ENCODE data around the gene EFS.
A peak's percentile ranks its signal among the peaks of the same experiment; 100 is the strongest.

EFS gene

GRCh38 chr14:23379366-23380196 lies 14.6 kb upstream of the EFS start:
- peak; percentile 77 for DNase-seq (ENCODE audit: low spot score)

GRCh38 chr14:23378612-23379220 lies 13.7 kb upstream of the EFS start:
- DNase-seq (ENCODE audit: low spot score): no peak

- DNase-seq (ENCODE audit: low spot score): no peak
These were observed 12.9 kb upstream of the EFS start for GRCh38 chr14:23377573-23378563.

DNA sequence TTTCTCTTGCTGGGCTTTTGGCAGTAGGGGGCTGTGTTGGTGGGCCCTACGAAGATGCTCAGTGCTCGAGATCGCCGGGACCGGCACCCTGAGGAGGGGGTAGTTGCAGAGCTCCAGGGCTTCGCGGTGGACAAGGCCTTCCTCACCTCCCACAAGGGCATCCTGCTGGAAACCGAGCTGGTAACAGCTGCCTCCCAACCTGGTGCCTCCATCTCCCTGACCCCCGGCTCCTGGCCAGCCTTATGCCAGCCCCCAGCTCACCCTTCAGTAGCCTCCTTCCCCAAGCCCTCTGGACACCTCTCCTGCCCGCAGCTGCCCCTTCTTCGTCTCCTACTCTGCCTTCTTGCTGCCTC lies 12.2 kb upstream of the EFS start:
- DNase-seq (ENCODE audit: low spot score): no peak

DNA sequence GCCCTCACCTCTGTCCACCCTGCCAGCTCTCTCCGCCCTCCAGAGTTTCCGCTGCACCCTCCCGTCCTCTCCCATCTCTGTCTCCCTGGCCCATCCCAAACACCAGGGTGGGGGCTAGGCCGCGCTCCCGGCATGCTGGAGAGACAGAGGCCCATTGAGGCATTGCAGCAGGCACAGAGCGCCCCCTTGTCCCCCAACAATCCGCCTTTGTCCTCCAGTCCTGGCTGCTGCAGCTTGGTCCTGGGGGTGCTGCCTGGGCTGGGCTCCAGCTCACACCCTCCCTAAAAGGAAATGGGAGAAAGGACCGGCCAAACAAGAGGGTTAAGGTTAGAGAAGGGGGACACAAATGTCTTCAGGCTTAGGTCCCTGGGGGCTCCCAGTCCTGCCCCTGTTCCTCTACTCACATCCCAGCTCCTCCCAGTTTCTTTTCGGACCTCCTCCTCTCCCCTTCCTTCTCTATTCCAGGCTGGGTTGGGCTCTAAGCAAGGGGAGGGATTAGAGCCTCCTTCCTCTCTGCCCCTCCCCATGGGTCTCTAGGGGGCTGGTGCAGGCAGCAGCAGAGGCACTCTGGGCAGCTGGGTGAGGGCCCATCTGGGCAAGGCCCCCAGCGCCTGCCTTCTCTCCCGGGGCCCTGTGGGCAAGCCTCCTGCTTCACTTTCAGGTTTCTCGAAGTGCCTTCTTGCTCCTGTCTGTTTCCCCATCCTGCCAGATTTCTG lies 11.7 kb upstream of the EFS start, which contains the start of gene CMTM5:
CMTM5 (plus strand) TSS at position 565 of the 716 bp plus-strand sequence. CDS start 206 bp downstream, outside the sequence.
- no peak for DNase-seq (ENCODE audit: low spot score)

DNA sequence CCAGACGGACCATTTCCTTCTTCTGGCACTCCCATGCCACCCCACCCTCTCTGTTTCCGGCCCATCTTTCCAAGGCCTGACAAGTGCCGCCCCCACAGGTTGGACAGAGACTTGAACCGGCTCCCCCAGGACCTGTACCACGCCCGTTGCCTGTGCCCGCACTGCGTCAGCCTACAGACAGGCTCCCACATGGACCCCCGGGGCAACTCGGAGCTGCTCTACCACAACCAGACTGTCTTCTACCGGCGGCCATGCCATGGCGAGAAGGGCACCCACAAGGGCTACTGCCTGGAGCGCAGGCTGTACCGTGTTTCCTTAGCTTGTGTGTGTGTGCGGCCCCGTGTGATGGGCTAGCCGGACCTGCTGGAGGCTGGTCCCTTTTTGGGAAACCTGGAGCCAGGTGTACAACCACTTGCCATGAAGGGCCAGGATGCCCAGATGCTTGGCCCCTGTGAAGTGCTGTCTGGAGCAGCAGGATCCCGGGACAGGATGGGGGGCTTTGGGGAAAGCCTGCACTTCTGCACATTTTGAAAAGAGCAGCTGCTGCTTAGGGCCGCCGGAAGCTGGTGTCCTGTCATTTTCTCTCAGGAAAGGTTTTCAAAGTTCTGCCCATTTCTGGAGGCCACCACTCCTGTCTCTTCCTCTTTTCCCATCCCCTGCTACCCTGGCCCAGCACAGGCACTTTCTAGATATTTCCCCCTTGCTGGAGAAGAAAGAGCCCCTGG lies 10.7 kb upstream of the EFS start:
- no peak for DNase-seq (ENCODE audit: low spot score)

DNA sequence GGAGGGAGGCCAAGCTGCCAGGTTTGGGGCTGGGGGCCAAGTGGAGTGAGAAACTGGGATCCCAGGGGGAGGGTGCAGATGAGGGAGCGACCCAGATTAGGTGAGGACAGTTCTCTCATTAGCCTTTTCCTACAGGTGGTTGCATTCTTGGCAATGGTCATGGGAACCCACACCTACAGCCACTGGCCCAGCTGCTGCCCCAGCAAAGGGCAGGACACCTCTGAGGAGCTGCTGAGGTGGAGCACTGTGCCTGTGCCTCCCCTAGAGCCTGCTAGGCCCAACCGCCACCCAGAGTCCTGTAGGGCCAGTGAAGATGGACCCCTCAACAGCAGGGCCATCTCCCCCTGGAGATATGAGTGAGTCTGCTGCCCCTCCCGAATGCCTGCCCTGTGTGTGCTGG lies 8.1 kb upstream of the EFS start:
- DNase-seq (ENCODE audit: low spot score): no peak

DNA sequence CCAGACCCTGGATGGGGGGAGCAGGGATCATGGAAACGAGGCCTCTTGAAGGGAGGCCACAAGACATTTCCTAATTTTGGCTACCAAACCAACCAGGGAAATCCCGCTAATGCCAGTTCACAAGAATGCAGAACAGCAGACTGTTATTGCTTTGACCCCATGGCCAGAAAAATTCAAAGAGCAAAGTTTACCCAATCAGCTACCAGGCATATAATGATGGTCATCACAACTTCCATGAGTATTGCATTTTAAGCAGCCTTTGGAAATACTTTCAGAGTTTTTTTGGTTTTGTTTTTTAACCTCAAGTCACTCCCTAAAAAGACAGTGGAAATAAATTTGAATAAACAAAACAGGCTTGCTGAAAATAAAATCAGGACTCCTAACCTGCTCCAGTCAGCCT lies 7.5 kb upstream of the EFS start, which contains the start of gene IL25:
IL25 (plus strand) TSS at position 301 of the 400 bp plus-strand sequence.
- no peak for DNase-seq (ENCODE audit: low spot score)

DNA sequence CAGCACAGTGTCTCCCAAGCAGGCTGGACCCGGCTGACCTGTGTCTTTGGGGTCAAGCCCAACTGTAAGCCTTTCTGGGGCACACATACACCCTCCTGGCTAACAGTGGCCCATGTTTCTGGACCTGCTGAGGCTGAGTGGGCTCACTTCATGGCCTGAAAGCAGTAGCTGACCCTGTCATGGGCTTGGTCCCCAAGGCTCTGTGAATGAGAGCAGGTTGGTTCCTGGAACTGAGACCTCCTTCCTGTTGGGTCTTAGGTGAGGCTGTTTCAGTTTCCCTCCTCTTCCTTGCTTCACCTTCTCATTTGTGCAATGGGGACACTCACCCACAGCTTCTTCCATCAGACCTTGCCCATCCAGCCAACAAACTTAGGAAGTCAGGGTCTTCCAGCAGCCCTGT lies 6.9 kb upstream of the EFS start:
- DNase-seq (ENCODE audit: low spot score): no peak

- no peak for DNase-seq (ENCODE audit: low spot score)
These were observed 5.2 kb upstream of the EFS start for GRCh38 chr14:23370221-23370620.

DNA sequence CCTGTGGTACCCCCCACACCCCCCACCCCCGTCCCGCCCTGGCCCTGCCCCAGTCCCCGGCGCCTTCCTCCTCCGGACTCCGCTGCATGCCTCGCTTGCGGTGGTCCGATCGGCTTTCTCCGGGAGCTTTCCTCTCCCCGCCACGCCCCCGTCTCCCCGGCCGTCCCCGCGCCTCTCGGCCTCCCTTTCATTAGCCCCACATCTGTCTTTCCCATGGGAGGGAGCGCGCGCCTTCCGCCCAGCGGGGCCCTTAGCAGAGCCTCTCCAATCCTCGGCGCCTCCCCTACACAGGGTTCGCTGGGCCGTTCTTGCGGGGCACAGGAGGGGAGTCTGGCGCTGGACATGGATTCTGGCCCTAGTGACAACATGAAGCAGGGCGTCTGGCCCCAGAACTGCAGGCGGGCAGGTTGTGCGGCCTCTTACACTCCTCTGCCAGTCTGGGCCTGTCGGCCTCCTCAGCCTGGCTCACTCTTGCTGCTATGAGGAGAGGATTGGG lies 1.5 kb upstream of the EFS start:
- DNase-seq (ENCODE audit: low spot score): no peak

DNA sequence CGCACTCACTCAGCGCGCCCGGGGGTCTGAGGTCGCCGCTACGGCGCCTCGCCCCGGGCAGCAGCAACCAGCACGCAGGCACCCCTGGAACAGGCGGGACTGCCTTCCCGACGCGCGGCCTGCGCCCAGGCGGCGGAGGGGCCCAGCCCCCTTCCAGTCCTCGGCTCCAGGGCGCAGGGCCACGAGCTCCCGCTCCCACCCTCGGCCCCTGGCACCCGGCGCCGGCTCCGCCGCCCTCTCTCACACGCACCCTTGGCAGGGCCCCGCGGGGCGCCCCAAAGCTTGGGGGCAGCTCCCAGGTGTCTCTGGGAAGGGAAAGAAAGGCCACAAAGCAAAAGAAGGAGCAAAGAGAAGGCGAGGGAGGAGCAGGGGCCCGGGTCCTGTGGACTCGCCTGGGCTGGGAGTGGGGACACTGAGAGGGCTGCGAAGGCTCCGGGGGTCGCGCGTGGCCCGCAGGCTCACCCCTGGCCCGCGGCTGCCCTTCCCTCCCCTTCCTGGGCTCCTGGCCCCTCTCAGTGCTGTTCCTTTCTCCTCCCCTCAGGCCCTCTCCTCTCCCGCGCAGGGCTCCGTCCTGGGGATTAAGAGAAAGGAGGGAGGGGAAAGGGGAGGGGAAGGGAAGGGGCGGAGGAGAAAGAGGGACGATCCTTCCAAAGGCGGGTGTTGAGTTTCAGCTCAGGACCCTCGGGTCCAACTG lies 907 bp upstream of the EFS start:
- no peak for DNase-seq (ENCODE audit: low spot score)

GRCh38 chr14:23364164-23365035 lies 572 bp downstream of the EFS start:
- no peak for DNase-seq (ENCODE audit: low spot score)

DNA sequence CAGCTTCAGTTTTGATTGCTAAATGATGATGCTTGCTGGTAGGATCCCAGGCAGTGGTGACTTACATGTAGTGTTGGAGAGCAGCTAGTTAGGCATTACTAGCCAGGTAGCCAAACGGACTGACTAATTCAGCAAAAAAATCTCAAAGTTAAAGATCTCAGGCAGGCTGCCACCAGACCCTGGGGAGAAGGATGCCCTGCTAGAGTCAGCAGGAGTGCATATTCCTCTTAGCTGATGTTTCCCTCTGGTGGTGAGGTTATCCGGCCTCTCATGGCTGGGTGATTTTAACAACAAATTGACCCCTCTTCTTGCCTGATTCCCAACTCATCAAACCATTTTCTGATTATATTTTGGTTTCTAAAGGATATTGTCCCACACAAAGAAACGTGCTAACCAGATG lies 2.8 kb downstream of the EFS start:
- DNase-seq (ENCODE audit: low spot score): no peak

GRCh38 chr14:23361763-23362162 lies 3.2 kb downstream of the EFS start:
- no peak for DNase-seq (ENCODE audit: low spot score)

DNA sequence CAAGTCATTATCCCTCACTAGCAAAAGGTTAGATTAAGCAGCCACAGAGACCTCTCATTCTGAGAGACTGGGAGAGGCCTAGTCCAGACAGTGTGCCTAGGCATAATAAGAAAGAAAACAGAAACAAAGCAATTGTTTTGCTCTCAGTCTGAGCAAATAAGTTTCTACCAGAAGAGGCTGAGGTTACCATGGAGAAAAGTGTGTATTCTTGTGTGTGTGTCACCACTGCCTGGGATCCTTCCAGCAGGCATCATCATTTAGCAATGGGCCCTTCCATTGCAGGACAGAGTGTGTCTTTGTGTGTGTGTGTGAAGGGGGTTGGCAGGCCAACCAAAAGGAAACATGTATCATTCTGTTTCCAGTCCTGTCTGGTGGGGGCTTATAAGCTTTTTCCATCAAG lies 3.7 kb downstream of the EFS start:
- no peak for DNase-seq (ENCODE audit: low spot score)

DNA sequence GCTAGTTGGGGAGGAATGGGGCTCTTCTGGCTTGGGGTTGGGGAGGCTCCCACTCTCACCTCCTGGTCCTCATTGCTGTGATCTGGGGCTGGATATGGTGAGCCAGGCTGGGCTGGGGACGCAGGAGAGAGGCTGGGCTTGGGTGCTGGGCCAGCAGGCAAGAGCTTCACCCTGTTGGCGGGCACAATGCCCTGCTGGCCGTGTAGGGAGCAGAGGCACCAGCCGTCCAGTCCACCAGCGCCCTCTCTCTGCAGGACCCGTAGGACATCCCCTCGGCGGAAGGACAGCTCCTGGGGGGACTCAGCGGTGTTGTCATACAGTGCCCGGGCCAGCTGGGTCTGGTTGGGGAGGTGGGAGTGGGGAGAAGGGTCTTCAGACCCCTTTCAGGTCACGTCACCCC lies 4.5 kb downstream of the EFS start:
- DNase-seq (ENCODE audit: low spot score): no peak

GRCh38 chr14:23359722-23360447 lies 5.1 kb downstream of the EFS start:
- DNase-seq (ENCODE audit: low spot score): no peak

Data from hematopoietic multipotent progenitor cell treated with erythropoietin and hydrocortisone succinate and interleukin-3 and kit ligand, for 17 days (in vitro differentiated cells).